ENCODE measurements around the gene DEFB108B. TPM values are rescaled to one million over a fixed set of nuclear protein-coding genes. Genes with fewer than 3 reads are reported as not detected.
"Not testable (repeated sequence)": the region's sequence is repeated elsewhere in the genome, so short reads cannot be mapped to it uniquely, and the experiment has no call there.

DEFB108B gene
- polyA plus RNA-seq, 1 experiment: not detected

GRCh38 chr11:71863978-71864627, 31.1 kb downstream of the DEFB108B start:
- ChIA-PET POLR2A (interaction anchor here (0.6 kb wide), 1 partner anchor 50 kb away, joined by 18 read pairs; no protein-coding TSS in a partner anchor), CTCF (interaction anchor here (0.6 to 1.1 kb wide), 4 partner anchors 11 to 567 kb away, joined by 3 to 4 read pairs (median 3); no protein-coding TSS in a partner anchor)
- H3K27me3 ChIP-seq (ENCODE audit: control insufficient read depth, insufficient read depth, low read length); H3K4me3 ChIP-seq (ENCODE audit: low read depth, low read length); H3K36me3 ChIP-seq (ENCODE audit: control insufficient read depth, insufficient read depth, low read length): not testable (repeated sequence)
- peak; percentile 9 for DNase-seq (ENCODE audit: low read depth)
- TF ChIP-seq CTCF (IDR thresholded peaks at IDR 0.05; ENCODE audit: insufficient read depth, low read depth, low read length): peak; percentile 66

- POLR2A ChIA-PET; CTCF ChIA-PET; H3K4me3 ChIP-seq (ENCODE audit: low read depth, low read length); H3K27me3 ChIP-seq (ENCODE audit: control insufficient read depth, insufficient read depth, low read length); DNase-seq (ENCODE audit: low read depth); H3K36me3 ChIP-seq (ENCODE audit: control insufficient read depth, insufficient read depth, low read length): not testable (repeated sequence)
Measured at GRCh38 chr11:71867209-71867608, 34.2 kb downstream of the DEFB108B start.

GRCh38 chr11:71869931-71870330, 36.9 kb downstream of the DEFB108B start:
- DNase-seq (ENCODE audit: low read depth); CTCF ChIA-PET; H3K27me3 ChIP-seq (ENCODE audit: control insufficient read depth, insufficient read depth, low read length); POLR2A ChIA-PET; H3K36me3 ChIP-seq (ENCODE audit: control insufficient read depth, insufficient read depth, low read length); H3K4me3 ChIP-seq (ENCODE audit: low read depth, low read length): not testable (repeated sequence)

- H3K36me3 ChIP-seq (ENCODE audit: control insufficient read depth, insufficient read depth, low read length); DNase-seq (ENCODE audit: low read depth); POLR2A ChIA-PET; H3K27me3 ChIP-seq (ENCODE audit: control insufficient read depth, insufficient read depth, low read length); H3K4me3 ChIP-seq (ENCODE audit: low read depth, low read length); CTCF ChIA-PET: not testable (repeated sequence)
Measured at GRCh38 chr11:71870661-71871060, 37.7 kb downstream of the DEFB108B start.

GRCh38 chr11:71876262-71876661, 43.3 kb downstream of the DEFB108B start:
- H3K27me3 ChIP-seq (ENCODE audit: control insufficient read depth, insufficient read depth, low read length); CTCF ChIA-PET; H3K36me3 ChIP-seq (ENCODE audit: control insufficient read depth, insufficient read depth, low read length); POLR2A ChIA-PET; H3K4me3 ChIP-seq (ENCODE audit: low read depth, low read length); DNase-seq (ENCODE audit: low read depth): not testable (repeated sequence)

GRCh38 chr11:71878059-71878458, 45.1 kb downstream of the DEFB108B start, which contains the start of gene DEFB131B:
Gene DEFB131B, plus strand, starts transcription at chr11:71878453. Its CDS starts 0 bp downstream, at chr11:71878453.
- POLR2A ChIA-PET; CTCF ChIA-PET; H3K36me3 ChIP-seq (ENCODE audit: control insufficient read depth, insufficient read depth, low read length): not testable (repeated sequence)

GRCh38 chr11:71885806-71886205, 52.8 kb downstream of the DEFB108B start:
- POLR2A ChIA-PET; H3K36me3 ChIP-seq (ENCODE audit: control insufficient read depth, insufficient read depth, low read length); CTCF ChIA-PET; H3K27me3 ChIP-seq (ENCODE audit: control insufficient read depth, insufficient read depth, low read length); DNase-seq (ENCODE audit: low read depth); H3K4me3 ChIP-seq (ENCODE audit: low read depth, low read length): not testable (repeated sequence)

More at GRCh38 chr11:71878059-71878458, 45.1 kb downstream of the DEFB108B start, which contains the start of gene DEFB131B:
- DNase-seq (ENCODE audit: low read depth); H3K4me3 ChIP-seq (ENCODE audit: low read depth, low read length); H3K27me3 ChIP-seq (ENCODE audit: control insufficient read depth, insufficient read depth, low read length): not testable (repeated sequence)

Small RNA genes within 50 kb of the gene (small RNA-seq; reads per million reads assigned to genes)
- gene RNA5SP342 (ENCODE audit: insufficient read length, low read depth, low replicate concordance): not detected

Other genes with a start within 250 kb of the DEFB108B start
- not detected in 2 replicates for gene DEFB131B, start 45.3 kb downstream of the DEFB108B start, polyA plus RNA-seq (2011; rRNA removed)
- gene XNDC1N, start 95.4 kb downstream of the DEFB108B start, polyA plus RNA-seq (2011; rRNA removed): 3.3 and 4.5 TPM in 2 replicates
- gene RNF121, start 95.8 kb downstream of the DEFB108B start, polyA plus RNA-seq (2011; rRNA removed): 77.3 and 80.5 TPM in 2 replicates
- gene IL18BP, start 165.7 kb downstream of the DEFB108B start, polyA plus RNA-seq (2011; rRNA removed): 2.5 and 3.2 TPM in 2 replicates
- 87.1 and 120 TPM in 2 replicates for gene NUMA1, start 247.3 kb downstream of the DEFB108B start, polyA plus RNA-seq (2011; rRNA removed)
- gene LRRC51, start 247.7 kb downstream of the DEFB108B start, polyA plus RNA-seq (2011; rRNA removed): 9.8 TPM in 2 replicates